Thymus (tissue), 11 donors: ENCODE data around the gene SRSF3. TPM values are rescaled to one million over a fixed set of nuclear protein-coding genes. Genes with fewer than 3 reads are reported as not detected.
"Not testable (repeated sequence)": the region's sequence is repeated elsewhere in the genome, so short reads cannot be mapped to it uniquely, and the experiment has no call there.

Source experiments
- DNase-seq, 9 donors: peaks; one replicate each; pipeline ENCODE4 v3.0.0-alpha.2; 2013; ENCODE audit warnings: low spot score in 9 of 9, low read depth in 6 of 9, missing footprints in 1 of 9
- H3K27ac ChIP-seq, 2 donors: one replicate each; pipeline ENCODE4 v1.5.1; 2013; ENCODE audit warnings: control low read depth in 1 of 2, low read depth in 1 of 2, low read length in 1 of 2, mild to moderate bottlenecking in 1 of 2, moderate library complexity in 1 of 2
- H3K27me3 ChIP-seq, 2 donors: one replicate each; pipeline ENCODE4 v1.5.1; 2013; ENCODE audit warnings: low read length in 1 of 2; ENCODE audit not compliant: control insufficient read depth in 2 of 2, insufficient read depth in 1 of 2
- H3K36me3 ChIP-seq, 2 donors: one replicate each; pipeline ENCODE4 v1.5.1; 2013; ENCODE audit warnings: low read length in 1 of 2, mild to moderate bottlenecking in 1 of 2, moderate library complexity in 1 of 2; ENCODE audit not compliant: control insufficient read depth in 2 of 2, insufficient read depth in 2 of 2
- H3K4me1 ChIP-seq, 2 donors: one replicate each; pipeline ENCODE4 v1.5.1; 2013; ENCODE audit warnings: low read length in 2 of 2; ENCODE audit not compliant: control insufficient read depth in 2 of 2, insufficient read depth in 2 of 2
- H3K4me3 ChIP-seq, 2 donors: one replicate each; pipeline ENCODE4 v1.5.1; 2013; ENCODE audit warnings: low read length in 2 of 2, control low read depth in 1 of 2, mild to moderate bottlenecking in 1 of 2
- H3K9me3 ChIP-seq, 2 donors: one replicate each; pipeline ENCODE4 v1.5.1; 2013; ENCODE audit warnings: low read length in 1 of 2, mild to moderate bottlenecking in 1 of 2; ENCODE audit not compliant: control insufficient read depth in 2 of 2, insufficient read depth in 1 of 2
- WGBS: extraction: QIAGEN DNeasy Blood & Tissue Kit; methylation state at CpG from one replicate; pipeline ENCODE4 v1.1.7; 2013; 5-methylcytosine and 5-hydroxymethylcytosine counted together
- polyA plus RNA-seq: library from polyadenylated mRNA; stranded (reverse); fragments of 200-250 nt; gene quantifications from one replicate; pipeline ENCODE4 v1.2.3, GENCODE V29; 2013
- total RNA-seq: library from RNA; stranded (reverse); fragments of 120-200 nt; gene quantifications from one replicate; pipeline ENCODE4 v1.2.4, GENCODE V29; 2013
- donor health status: healthy.

SRSF3 gene
- total and polyA plus RNA-seq, 2 donors = 299 to 454 TPM

DNA sequence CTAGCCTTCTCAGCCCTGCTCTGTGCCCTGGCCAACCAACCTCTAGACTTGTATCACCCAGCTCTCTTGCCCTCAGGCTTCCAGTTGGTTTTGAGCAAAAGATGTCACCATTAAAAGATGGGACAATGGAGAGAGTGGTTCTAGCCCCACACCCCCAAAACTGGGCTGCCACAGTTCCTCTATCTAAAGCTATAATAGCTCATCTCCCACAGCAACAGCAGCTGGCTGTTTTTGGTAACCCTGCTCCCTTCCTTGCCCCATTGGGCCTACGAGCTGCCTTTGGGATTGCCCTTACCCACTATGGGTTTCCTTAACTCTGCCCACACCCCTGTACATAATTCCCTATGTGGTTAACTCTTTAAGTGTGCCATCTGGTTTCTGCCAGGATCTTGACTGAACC, 7.6 kb upstream of the SRSF3 start:
- WGBS = 71% methylated on average over 1 of the region's 1 CpG
- Histone ChIP-seq H3K4me3 (no peak overlapping the region), H3K9me3 (no peaks in the 10 kb centered on the region), H3K27me3 (no peaks in the 10 kb centered on the region), H3K27ac (no peak overlapping the region), H3K4me1 (no peaks in the 10 kb centered on the region), H3K36me3 (no peaks in the 10 kb centered on the region)
- no peak for DNase-seq

DNA sequence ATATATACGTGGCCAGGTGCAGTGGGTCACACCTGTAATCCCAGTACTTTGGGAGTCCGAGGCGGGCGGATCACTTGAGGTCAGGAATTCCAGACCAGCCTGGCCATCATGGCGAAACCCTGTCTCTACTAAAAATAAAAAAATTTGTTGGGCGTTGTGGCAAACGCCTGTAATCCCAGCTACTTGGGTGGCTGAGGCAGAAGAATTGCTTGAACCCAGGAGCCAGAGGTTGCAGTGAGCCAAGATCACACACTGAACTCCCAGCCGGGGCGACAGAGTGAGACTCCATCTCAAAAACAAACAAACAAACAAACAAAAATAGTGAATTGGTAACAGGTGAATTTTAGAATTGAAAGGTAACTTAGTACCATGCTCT, 5.1 kb upstream of the SRSF3 start:
- not testable (repeated sequence) for H3K4me3 ChIP-seq, H3K9me3 ChIP-seq, H3K27ac ChIP-seq, H3K27me3 ChIP-seq, H3K36me3 ChIP-seq, DNase-seq
- H3K4me1 ChIP-seq = peaks cover 4 to 22% of the 10 kb centered on the region in 2 donors
- WGBS = 97% methylated on average over 9 of the region's 9 CpGs

DNA sequence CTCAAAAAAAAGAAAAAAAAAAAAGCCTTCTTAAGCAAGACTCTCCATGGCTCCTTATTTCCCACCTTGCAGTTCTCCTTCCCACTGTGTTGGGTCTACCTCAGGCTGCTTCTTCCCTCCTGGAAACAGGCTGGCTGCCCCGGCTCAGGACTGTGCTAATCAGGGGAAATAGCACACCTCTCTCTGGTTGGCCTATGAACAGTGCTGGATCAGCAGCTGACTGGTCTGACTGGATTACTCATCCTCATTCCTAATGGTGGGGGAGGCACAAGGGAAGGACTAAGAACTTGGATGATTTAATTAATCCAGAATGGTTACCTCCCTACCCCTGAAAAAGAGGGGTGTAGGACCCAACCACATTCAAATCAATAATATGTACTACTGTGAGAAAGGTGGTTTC, 3.9 kb upstream of the SRSF3 start:
- H3K9me3 ChIP-seq = peaks cover 0 to 6% of the 10 kb centered on the region in 2 donors
- H3K27ac ChIP-seq = no peak overlapping the region
- no peaks in the 10 kb centered on the region for H3K36me3 ChIP-seq
- peaks cover 4 to 22% of the 10 kb centered on the region in 2 donors for H3K4me1 ChIP-seq
- DNase-seq = no peak
- H3K27me3 ChIP-seq = no peaks in the 10 kb centered on the region
- H3K4me3 ChIP-seq = no peak overlapping the region
- WGBS = 100% methylated on average over 1 of the region's 1 CpG

DNA sequence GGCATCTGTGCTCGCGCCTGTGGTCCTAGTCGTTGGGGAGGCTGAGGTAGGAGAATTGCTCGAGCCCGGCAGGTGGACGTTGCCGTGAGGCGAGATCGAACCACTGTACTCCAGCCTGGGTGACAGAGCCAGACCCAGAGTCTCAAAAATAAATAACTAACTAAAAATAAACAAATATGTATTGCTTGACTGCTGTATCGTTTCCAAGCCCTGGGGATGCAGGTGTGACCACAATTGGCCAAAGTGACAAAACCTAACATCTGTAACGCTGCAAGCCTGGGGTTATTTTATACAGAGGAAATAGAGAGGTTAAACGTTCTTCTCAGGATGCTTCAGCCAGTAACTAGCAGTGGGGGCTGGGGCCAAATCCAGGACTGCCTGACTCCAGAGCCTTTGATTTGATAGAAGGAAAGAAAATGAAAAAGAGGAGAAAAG, 1.9 kb upstream of the SRSF3 start:
- Histone ChIP-seq H3K36me3 (peaks cover 7 to 17% of the 10 kb centered on the region in 2 donors), H3K27ac (peak overlapping the region in 1 of 2 donors; percentile 20), H3K4me3 (no peak overlapping the region), H3K9me3 (peaks cover 0 to 6% of the 10 kb centered on the region in 2 donors), H3K4me1 (peaks cover 9 to 28% of the 10 kb centered on the region in 2 donors), H3K27me3 (no peaks in the 10 kb centered on the region)
- DNase-seq = peak in 1 of 9 donors; percentile 44
- 62% methylated on average over 12 of the region's 12 CpGs for WGBS

DNA sequence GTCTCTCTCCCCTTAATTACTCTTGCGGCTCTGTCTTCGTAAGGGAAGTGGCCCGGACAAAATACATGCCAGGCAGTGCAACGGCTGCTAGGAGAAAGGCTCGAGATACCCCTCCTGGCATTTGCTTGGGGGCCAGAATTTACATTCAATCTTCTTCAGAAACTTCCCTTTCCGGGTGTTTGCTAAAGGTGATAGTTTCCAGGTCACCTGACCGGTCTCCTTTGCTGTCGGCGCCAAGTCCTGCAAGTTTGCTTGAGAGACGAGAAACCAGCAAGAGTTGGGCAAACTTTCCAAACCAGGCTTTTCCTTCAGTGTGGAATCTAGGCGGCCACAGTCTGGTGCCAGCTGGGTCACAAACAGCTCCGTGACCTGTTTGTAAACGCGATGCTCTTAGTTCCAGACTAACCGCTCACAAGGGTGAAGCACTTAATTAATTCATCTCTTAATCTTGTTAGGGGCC, 563 bp upstream of the SRSF3 start:
- WGBS = 1% methylated on average over 15 of the region's 15 CpGs
- Histone ChIP-seq H3K27me3 (no peaks in the 10 kb centered on the region), H3K9me3 (peaks cover 0 to 6% of the 10 kb centered on the region in 2 donors), H3K27ac (peak overlapping the region; percentile 97 to 100), H3K4me1 (peaks cover 20 to 41% of the 10 kb centered on the region in 2 donors), H3K4me3 (peak overlapping the region; percentile 70 to 99), H3K36me3 (peaks cover 18 to 31% of the 10 kb centered on the region in 2 donors)
- DNase-seq = peak in 4 of 9 donors; percentile 61 to 75 (median 69)

DNA sequence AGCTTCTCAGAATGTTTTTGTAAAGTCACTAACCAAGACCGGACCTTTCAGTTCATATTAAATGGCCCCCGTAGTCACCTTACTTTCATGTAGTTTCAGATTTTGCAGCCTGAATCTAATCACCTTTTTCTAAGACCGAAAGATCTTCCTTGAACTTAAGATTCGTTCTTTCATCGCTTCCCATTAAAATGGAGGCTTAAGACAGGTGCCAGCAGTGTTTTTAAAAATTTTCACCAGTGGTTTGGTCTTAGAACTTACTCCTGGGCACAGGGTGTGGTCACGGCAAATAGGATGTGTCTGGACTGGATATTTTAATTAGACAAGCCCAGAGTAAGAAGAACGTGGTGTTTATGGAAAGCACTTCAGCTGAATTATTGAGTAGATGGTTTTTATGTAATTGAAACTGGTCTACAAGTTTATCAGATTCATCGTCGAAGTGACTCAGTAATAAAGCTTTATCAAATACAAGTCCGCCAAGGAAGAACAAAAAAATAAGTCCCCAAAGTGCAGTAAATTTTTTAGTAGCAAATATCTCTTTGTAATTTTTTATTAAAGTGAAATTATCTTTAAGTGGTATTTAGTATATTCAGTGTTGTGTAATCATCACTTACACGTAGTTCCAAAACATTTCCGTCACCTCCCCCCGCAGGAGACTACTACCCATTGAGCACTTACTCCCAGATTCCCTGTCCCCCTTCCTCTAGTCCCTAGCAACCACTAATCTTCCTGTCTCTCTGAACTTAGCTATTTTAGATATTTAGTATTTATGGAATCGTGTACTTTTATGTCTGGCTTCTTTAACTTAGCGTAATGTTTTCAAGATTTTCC, 868 bp downstream of the SRSF3 start:
- peaks cover 29 to 53% of the 10 kb centered on the region in 2 donors for H3K4me1 ChIP-seq
- peak overlapping the region; percentile 70 to 99 for H3K4me3 ChIP-seq
- DNase-seq = peak in 6 of 9 donors; percentile 36 to 72 (median 46)
- H3K9me3 ChIP-seq = peaks cover 0 to 6% of the 10 kb centered on the region in 2 donors
- H3K27me3 ChIP-seq = no peaks in the 10 kb centered on the region
- peak overlapping the region; percentile 97 to 100 for H3K27ac ChIP-seq
- peaks cover 29 to 45% of the 10 kb centered on the region in 2 donors for H3K36me3 ChIP-seq
- WGBS = under 1% methylated on average over 15 of the region's 15 CpGs

DNA sequence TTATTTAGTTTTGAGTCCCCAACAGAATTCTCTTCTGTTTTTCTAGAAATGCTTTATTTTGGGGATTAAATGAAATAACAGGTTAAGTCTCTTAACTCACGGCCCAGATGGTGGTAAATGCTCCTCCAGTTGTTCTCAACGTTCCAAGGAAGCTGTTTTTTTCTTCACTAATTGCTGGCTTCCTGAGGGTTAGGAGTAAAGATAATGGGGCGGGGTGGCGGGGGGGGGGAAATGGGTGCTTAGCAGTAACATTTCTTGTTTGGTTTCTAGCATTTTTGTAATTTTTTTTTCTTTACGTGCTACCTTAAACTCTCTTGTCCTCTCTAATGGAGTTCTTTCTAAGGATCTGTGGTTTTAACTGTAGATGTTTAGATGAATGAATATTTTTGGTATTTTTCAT, 2.2 kb downstream of the SRSF3 start:
- peak in 1 of 9 donors; percentile 35 for DNase-seq
- peaks cover 0 to 6% of the 10 kb centered on the region in 2 donors for H3K9me3 ChIP-seq
- peaks cover 35 to 60% of the 10 kb centered on the region in 2 donors for H3K4me1 ChIP-seq
- peaks cover 40 to 59% of the 10 kb centered on the region in 2 donors for H3K36me3 ChIP-seq
- H3K27me3 ChIP-seq = no peaks in the 10 kb centered on the region
- WGBS = under 1% methylated on average over 5 of the region's 5 CpGs
- H3K27ac ChIP-seq = peak overlapping the region in 1 of 2 donors; percentile 97
- H3K4me3 ChIP-seq = peak overlapping the region; percentile 70 to 99

DNA sequence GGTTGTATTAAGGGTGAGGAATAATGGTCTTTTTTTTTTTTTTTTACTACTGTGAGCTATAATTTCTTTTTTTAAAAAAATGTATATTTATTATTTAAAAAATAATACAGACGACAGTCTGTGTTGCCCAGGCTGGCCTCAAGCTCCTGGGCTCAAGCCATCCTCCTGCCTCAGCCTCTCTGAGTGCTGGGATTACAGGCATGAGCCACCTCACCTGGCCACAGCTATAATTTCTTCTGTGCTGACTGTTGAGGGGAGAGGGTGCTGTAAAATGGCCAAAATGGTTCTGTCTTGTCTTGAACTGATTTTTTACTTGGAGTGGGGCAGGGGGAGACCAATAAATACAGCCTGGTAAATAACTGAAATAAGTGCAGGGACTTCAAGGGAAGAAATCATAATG, 3.6 kb downstream of the SRSF3 start:
- H3K27ac ChIP-seq = peak overlapping the region in 1 of 2 donors; percentile 18
- peak overlapping the region; percentile 70 to 99 for H3K4me3 ChIP-seq
- peaks cover 35 to 52% of the 10 kb centered on the region in 2 donors for H3K4me1 ChIP-seq
- DNase-seq = no peak
- peaks cover 48 to 72% of the 10 kb centered on the region in 2 donors for H3K36me3 ChIP-seq
- no peaks in the 10 kb centered on the region for H3K9me3 ChIP-seq
- H3K27me3 ChIP-seq = no peaks in the 10 kb centered on the region
- 56% methylated on average over 1 of the region's 1 CpG for WGBS

DNA sequence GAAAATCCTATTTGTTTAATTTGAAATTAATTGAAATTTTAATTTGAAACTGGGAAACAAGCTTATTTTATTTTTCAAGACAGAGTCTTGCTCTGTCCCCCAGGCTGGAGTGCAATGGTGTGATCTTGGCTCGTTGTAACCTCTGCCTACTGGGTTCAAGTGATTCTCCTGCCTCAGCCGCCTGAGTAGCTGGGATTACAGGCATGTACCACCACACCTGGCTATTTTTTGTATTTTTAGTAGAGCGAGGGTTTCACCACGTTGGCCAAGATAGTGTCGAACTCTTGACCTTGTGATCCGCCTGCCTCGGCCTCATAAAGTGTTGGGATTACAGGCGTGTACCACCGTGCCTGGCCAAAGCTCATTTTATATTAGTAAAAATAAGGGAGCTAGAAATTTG, 4.2 kb downstream of the SRSF3 start:
- Histone ChIP-seq H3K9me3 (no peaks in the 10 kb centered on the region), H3K4me3 (peak overlapping the region; percentile 6 to 99), H3K27me3 (no peaks in the 10 kb centered on the region), H3K4me1 (peaks cover 35 to 47% of the 10 kb centered on the region in 2 donors), H3K27ac (no peak overlapping the region), H3K36me3 (peaks cover 48 to 77% of the 10 kb centered on the region in 2 donors)
- no peak for DNase-seq
- 84% methylated on average over 9 of the region's 9 CpGs for WGBS
